GM13976 (cell line): Measurements from ENCODE around the gene MERTK.

Experiments
- DNase-seq: peaks from one replicate; pipeline ENCODE4 v3.0.0; 2012; ENCODE audit warnings: low spot score
- in situ Hi-C: fragments of 300-500 bp; cut with MboI; formaldehyde crosslinking; loops from one replicate; pipeline ENCODE4 v1.12.0; 2022; ENCODE audit warnings: low sequenced_read_pairs, mixed read lengths, inconsistent platforms; ENCODE audit not compliant: unreplicated experiment
- TF ChIP-seq, protein P1 (sequence below): IDR thresholded peaks from 2 replicates; pipeline ENCODE4 v1.5.1; 2012; ENCODE audit warnings: borderline replicate concordance, mild to moderate bottlenecking; ENCODE audit not compliant: insufficient read depth; ENCODE audit errors: extremely low read depth, missing control alignments, control extremely low read depth

The MERTK gene

DNA sequence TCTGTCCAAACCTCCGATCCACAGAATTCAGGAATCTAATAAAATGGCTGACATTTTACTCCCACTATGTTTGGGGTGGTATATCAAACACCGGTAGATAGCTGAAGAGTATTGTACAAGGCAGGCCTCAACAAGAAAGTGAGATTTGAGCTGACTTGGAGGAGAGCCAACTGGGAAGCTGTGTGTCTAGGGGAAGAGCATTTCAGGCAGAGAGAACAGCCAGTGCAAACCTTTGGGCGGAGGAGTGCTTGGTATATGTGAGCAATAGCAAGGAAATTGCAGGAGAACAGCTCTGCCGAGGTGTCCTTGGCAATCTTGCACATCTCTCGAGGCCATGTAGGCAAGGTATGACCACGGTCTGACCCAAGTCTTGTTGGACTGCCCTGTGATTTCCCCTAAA, 1.8 kb upstream of the MERTK start:
- no peak for DNase-seq
- TF ChIP-seq, protein P1, sequence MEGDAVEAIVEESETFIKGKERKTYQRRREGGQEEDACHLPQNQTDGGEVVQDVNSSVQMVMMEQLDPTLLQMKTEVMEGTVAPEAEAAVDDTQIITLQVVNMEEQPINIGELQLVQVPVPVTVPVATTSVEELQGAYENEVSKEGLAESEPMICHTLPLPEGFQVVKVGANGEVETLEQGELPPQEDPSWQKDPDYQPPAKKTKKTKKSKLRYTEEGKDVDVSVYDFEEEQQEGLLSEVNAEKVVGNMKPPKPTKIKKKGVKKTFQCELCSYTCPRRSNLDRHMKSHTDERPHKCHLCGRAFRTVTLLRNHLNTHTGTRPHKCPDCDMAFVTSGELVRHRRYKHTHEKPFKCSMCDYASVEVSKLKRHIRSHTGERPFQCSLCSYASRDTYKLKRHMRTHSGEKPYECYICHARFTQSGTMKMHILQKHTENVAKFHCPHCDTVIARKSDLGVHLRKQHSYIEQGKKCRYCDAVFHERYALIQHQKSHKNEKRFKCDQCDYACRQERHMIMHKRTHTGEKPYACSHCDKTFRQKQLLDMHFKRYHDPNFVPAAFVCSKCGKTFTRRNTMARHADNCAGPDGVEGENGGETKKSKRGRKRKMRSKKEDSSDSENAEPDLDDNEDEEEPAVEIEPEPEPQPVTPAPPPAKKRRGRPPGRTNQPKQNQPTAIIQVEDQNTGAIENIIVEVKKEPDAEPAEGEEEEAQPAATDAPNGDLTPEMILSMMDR, result no peak
- in situ Hi-C loops, result no loop called here

DNA sequence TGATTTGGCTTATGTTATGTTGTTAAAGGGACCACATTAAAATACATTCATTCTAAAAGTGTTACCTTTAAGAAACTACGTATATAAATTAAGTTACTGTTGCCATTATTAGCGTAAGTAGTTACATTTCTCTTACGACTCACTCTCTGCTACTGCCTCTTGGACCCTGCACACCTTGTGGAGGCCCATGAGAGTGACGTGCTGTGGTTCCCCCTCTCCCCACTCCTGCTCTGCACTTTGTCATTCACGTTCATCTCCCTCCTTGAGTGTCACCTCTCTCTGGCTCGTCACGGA, 830 bp upstream of the MERTK start:
- in situ Hi-C loops, result no loop called here
- TF ChIP-seq, protein P1, result no peak
- DNase-seq, result no peak

DNA sequence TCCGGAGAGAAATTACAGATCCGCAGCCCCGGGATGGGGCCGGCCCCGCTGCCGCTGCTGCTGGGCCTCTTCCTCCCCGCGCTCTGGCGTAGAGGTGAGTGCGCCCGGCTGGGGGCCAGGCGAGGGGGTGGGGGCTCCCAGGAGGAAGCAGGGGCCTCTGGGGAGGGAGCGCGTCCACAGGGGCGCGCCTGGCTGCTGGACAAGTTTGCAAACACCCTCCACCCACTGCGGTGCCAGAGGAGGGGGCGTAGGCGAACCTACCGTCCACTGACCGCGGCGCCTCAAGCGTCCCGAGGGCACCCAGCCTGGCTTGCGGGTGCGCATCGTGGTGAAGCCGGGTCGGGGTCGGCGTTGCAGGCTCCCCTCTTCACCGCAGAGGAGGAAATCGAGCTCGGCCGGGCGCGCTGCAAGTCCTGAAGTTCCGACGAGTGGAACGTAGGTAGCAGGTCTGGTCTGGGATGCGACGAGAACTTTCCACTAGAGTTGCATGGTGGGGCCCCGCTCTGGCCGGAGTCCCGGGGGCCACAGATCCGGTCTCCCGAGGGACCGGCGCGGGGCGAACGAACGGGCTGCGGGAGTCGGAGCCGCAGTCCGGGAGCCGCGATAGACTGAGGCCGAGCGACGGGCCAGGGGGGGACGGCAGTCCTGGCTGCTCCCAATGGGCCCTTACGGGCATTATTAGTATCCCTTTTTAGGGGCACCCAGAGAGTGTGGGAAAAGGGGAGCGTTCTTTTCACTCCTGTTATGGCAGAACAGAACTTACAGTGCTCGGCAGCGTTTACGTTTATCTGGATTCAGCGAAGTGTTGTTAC, 502 bp downstream of the MERTK start:
- peak; percentile 41 for DNase-seq
- in situ Hi-C loops, result no loop called here
- TF ChIP-seq, protein P1, result no peak

DNA sequence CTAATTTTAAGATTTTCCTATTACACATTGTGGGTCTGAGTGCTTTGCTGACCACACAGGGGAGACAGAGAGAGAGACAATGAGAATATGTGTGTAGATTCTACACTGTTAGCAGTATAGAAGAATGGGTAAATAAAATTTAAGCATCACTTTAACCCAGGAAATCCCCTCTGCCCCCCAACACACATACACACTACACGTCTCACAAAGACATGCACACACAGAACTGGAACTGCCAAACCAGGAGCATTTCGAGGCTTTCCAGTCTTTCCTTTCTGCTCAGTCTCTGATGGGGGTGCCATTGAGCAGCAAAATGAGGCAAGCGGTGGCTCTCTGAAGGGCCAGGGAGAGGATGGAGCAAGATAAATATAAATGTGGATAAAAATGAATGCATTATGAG, 2.5 kb downstream of the MERTK start:
- DNase-seq, result no peak
- in situ Hi-C loops, result no loop called here
- TF ChIP-seq, protein P1, result no peak

DNA sequence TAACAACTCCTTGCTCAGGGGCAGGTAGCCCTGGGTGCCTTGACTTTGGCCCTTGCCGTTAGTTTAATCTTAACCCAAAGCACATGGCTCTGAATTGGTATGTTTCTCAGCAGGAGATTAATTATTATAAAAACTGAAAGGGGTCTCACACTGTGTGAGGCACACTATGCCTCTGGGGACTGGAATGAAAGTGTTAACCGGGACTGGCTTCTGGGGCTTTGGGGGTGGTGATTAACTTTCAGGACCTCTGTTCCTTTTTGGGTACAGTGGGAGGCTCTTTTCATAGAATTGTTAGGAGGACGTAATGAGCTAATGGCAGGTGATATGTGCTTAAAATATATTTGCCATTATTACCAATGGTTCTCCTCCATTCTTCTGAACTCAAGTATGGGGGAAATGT, 5.1 kb downstream of the MERTK start:
- DNase-seq, result no peak
- TF ChIP-seq, protein P1, result no peak
- in situ Hi-C loops, result no loop called here

DNA sequence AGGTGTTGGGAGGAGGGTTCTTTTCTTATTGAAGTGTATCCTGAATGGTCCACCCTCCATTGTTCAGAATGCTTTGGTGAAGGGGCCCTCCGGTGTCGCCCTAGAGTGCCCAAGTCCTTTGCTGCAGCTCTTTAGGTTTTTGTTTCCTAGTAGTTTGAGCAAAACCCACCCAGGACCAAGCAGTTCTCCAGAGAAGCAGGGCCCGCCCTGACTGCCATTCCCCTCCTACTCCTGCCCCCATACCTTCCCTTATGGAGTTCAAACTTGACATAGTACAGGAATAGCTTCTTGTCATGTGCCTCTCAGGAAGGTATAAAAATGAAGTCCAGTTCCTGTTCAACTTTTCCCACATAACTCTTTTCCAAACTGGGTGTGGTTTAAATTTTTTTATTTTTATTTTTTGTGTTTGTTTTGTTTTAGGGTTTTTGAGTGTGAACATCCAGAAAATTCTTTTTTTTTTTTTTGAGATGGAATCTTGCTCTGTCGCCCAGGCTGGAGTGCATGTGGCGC, 5.6 kb downstream of the MERTK start:
- DNase-seq, result no peak
- TF ChIP-seq, protein P1, result no peak

More for the DNA sequence above, 5.6 kb downstream of the MERTK start:
- in situ Hi-C loops, result no loop called here
